Astrocyte of the cerebellum (primary cell): ENCODE measurements around the gene LPAR2.

Source experiments
- DNase-seq: peaks from one replicate; pipeline ENCODE4 v3.0.0-alpha.2; 2011; ENCODE audit warnings: low read depth
- H3K4me3 ChIP-seq: 2 replicates; pipeline ENCODE4 v1.5.1; 2011; ENCODE audit warnings: mild to moderate bottlenecking, low read depth, low read length, moderate library complexity
- CTCF ChIP-seq: IDR thresholded peaks from 2 replicates; pipeline ENCODE4 v1.5.1; 2012; ENCODE audit warnings: low read length, low read depth, moderate library complexity, mild to moderate bottlenecking; ENCODE audit errors: missing control alignments
- in situ Hi-C: cut with HindIII; loops from 2 replicates; pipeline ENCODE4 v1.10.0; 2017; ENCODE audit warnings: low sequenced_read_pairs

Gene LPAR2

GRCh38 chr19:19595171-19595701, 32.8 kb downstream of the LPAR2 start:
- DNase-seq, result no peak
- in situ Hi-C loops, result no loop called here
- no peak for TF ChIP-seq CTCF

GRCh38 chr19:19594381-19594780, 33.6 kb downstream of the LPAR2 start:
- no peak overlapping the region for H3K4me3 ChIP-seq
- DNase-seq, result no peak

More at GRCh38 chr19:19595171-19595701, 32.8 kb downstream of the LPAR2 start:
- no peak overlapping the region for H3K4me3 ChIP-seq

DNA sequence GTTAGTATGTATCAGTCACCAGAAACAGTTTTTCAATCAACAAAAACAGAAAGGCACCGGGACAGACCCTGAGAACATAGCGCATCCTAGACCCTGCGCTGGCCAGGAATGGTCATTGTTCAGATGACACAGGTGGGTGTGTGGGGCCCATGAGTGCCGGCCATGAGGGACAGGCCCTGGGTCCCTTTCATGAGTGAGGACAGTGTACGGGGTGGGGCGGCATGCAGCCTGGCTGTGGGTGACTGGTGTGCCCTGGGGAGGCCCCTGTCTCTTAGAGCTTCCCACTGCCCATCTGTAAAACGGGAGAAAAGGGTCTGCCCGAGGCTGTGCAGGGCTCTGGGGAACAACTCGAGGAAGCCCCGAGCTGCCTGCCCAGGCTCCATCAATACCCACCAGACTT, 35.3 kb downstream of the LPAR2 start:
- TF ChIP-seq CTCF, result no peak
- no peak overlapping the region for H3K4me3 ChIP-seq
- in situ Hi-C loops, result loop anchor here (5.0 kb wide), 2 partner anchors 35 to 60 kb away; no protein-coding TSS in a partner anchor
- no peak for DNase-seq

More at GRCh38 chr19:19594381-19594780, 33.6 kb downstream of the LPAR2 start:
- TF ChIP-seq CTCF, result no peak
- in situ Hi-C loops, result loop anchor here (5.0 kb wide), 2 partner anchors 37 to 62 kb away; no protein-coding TSS in a partner anchor

DNA sequence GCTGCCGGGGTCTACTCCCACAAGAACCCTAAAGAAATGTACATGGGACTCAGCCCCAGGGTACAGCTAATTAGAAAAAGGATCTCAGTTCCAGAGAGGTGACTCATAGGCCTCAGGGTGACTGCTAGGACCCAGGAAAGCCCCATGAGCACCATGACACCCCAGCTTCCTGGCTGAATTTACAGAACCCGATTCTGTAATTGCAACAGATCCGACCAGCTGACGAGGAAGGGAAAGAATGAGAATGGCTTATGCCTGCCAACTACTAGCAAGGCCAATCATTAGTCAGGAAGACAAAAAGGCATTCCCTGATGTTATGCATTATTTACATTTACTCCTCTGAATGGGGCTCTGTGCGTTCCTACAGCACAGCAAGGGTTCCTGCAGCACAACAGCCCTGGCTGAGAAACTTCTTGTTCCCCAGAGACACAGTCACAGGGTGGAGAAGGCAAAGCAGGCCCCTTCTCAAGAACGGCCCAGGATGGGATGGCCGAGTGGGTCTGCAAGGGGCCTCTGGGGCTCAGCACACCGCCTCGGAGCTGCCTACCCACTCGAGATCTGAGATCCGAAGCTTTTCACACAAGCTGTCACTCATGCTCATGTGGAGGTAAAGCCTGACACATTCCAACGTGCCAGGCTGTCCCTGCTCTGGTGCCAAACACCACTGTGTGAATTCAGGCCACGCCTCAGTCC, 36.7 kb downstream of the LPAR2 start:
- in situ Hi-C loops, result loop anchor here (5.0 kb wide), 2 partner anchors 34 to 59 kb away; no protein-coding TSS in a partner anchor
- H3K4me3 ChIP-seq, result no peak overlapping the region
- no peak for TF ChIP-seq CTCF
- peak; percentile 73 for DNase-seq

DNA sequence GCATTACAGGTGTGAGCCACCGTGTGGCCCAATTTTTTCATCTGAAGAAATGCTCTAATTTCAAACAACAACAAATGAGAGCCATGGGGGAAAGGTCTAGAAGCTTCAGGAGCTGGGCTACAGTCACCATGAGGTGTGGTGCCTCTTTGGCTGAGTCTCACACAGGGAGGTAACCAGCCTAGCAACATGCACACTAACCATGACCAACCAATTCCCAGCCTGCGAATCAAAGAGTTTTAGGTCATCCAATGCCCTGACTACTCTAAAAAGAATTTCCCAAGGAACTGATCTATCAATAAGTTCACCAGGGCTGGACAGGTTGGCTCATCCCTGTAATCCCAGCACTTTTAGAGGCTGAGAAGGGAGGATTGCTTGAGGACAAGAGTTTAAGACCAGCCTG, 39.5 kb downstream of the LPAR2 start:
- H3K4me3 ChIP-seq, result no peak overlapping the region
- no peak for DNase-seq
- TF ChIP-seq CTCF, result no peak
- in situ Hi-C loops, result no loop called here

DNA sequence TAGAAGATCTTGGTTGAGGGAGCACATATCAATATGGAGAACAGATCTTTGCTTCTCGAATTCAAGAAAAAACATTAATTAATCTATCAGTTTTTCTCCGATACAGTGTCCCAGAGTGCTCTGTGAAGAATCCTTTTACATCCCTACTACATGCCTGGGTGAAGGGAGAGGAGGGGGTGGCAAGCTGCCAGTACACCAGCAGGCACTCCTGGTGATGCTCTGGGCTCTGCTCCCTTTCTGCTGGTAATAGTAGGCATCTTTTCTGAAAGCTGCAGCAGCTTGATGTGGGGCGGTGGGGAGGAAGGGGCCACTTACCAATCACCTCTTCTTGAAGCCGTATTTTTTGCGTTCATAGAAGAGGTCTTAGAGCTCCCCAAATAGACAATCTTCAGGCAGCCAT, 40.2 kb downstream of the LPAR2 start:
- no peak for TF ChIP-seq CTCF
- no peak overlapping the region for H3K4me3 ChIP-seq
- in situ Hi-C loops, result no loop called here
- no peak for DNase-seq
